ENCODE data around the gene FALEC. TPM values are rescaled to one million over a fixed set of nuclear protein-coding genes. Genes with fewer than 3 reads are reported as not detected.

Gene FALEC
- total RNA-seq, 1 experiment from 2014 or later: 1.0 TPM

GRCh38 chr1:150477733-150478132, 37.8 kb upstream of the FALEC start:
- DNase-seq (ENCODE audit: low read depth, low spot score) (no peak), ATAC-seq (peak; percentile 43; the same call in 1 of the 2 replicates)
- H3K9me3 ChIP-seq (ENCODE audit: control insufficient read depth, insufficient read depth, low read depth, low read length): no peaks in the 10 kb centered on the region
- H3K27ac ChIP-seq (ENCODE audit: low read length): no peak overlapping the region
- H3K4me3 ChIP-seq (ENCODE audit: low read depth in 2 of 2, low read length in 2 of 2): no peak overlapping the region
- TF ChIP-seq POLR2AphosphoS5 (IDR thresholded peaks at IDR 0.05; ENCODE audit: low read depth, low read length): no peak
- TF ChIP-seq, protein P1, sequence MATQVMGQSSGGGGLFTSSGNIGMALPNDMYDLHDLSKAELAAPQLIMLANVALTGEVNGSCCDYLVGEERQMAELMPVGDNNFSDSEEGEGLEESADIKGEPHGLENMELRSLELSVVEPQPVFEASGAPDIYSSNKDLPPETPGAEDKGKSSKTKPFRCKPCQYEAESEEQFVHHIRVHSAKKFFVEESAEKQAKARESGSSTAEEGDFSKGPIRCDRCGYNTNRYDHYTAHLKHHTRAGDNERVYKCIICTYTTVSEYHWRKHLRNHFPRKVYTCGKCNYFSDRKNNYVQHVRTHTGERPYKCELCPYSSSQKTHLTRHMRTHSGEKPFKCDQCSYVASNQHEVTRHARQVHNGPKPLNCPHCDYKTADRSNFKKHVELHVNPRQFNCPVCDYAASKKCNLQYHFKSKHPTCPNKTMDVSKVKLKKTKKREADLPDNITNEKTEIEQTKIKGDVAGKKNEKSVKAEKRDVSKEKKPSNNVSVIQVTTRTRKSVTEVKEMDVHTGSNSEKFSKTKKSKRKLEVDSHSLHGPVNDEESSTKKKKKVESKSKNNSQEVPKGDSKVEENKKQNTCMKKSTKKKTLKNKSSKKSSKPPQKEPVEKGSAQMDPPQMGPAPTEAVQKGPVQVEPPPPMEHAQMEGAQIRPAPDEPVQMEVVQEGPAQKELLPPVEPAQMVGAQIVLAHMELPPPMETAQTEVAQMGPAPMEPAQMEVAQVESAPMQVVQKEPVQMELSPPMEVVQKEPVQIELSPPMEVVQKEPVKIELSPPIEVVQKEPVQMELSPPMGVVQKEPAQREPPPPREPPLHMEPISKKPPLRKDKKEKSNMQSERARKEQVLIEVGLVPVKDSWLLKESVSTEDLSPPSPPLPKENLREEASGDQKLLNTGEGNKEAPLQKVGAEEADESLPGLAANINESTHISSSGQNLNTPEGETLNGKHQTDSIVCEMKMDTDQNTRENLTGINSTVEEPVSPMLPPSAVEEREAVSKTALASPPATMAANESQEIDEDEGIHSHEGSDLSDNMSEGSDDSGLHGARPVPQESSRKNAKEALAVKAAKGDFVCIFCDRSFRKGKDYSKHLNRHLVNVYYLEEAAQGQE (IDR thresholded peaks at IDR 0.05; ENCODE audit: insufficient read depth in 1 of 2, low read depth in 2 of 2, low read length in 1 of 2): no peak
- no peak for TF ChIP-seq SIN3A (IDR thresholded peaks at IDR 0.05; ENCODE audit: borderline replicate concordance, insufficient read depth, low read depth, low read length)
- no peak for TF ChIP-seq CTCF (IDR thresholded peaks at IDR 0.05)
- no peak for TF ChIP-seq TCF7L2 (IDR thresholded peaks at IDR 0.05; ENCODE audit: low read depth, low read length)
- H3K27me3 ChIP-seq (ENCODE audit: control insufficient read depth, insufficient read depth, low read length): no peaks in the 10 kb centered on the region
- in situ Hi-C loops (cut with HindIII; ENCODE audit: low pct_unique_long_range_greater_than_20kb, low sequenced_read_pairs): no loop called here
- H3K4me1 ChIP-seq (ENCODE audit: control insufficient read depth, insufficient read depth, low read length): no peaks in the 10 kb centered on the region
- CTCF ChIA-PET: no interaction called here
- no TSS peak for BruUV-seq (replicated peaks)
- H3K36me3 ChIP-seq (ENCODE audit: control insufficient read depth, insufficient read depth, low read length): no peaks in the 10 kb centered on the region
- intact Hi-C loops (cut with micrococcal nuclease; ENCODE audit: unreplicated experiment): no loop called here
- POLR2A ChIA-PET: no interaction called here

- BruUV-seq (replicated peaks): no TSS peak
- Histone ChIP-seq H3K36me3 (ENCODE audit: control insufficient read depth, insufficient read depth, low read length) (no peaks in the 10 kb centered on the region), H3K4me1 (ENCODE audit: control insufficient read depth, insufficient read depth, low read length) (no peaks in the 10 kb centered on the region), H3K27me3 (ENCODE audit: control insufficient read depth, insufficient read depth, low read length) (no peaks in the 10 kb centered on the region), H3K27ac (ENCODE audit: low read length) (no peak overlapping the region), H3K9me3 (ENCODE audit: control insufficient read depth, insufficient read depth, low read depth, low read length) (no peaks in the 10 kb centered on the region), H3K4me3 (ENCODE audit: low read depth in 2 of 2, low read length in 2 of 2) (no peak overlapping the region)
- POLR2A ChIA-PET: interaction anchor here (0.7 kb wide), 1 partner anchor 85 kb away, joined by 8 read pairs; no protein-coding TSS in a partner anchor
- TF ChIP-seq SIN3A (IDR thresholded peaks at IDR 0.05; ENCODE audit: borderline replicate concordance, insufficient read depth, low read depth, low read length): no peak
- TF ChIP-seq, protein P1 (IDR thresholded peaks at IDR 0.05; ENCODE audit: insufficient read depth in 1 of 2, low read depth in 2 of 2, low read length in 1 of 2): no peak
- intact Hi-C loops (cut with micrococcal nuclease; ENCODE audit: unreplicated experiment): no loop called here
- ATAC-seq: 0 out of 2 replicates have a peak, but pooled peaks have one; percentile 10
- in situ Hi-C loops (cut with HindIII; ENCODE audit: low pct_unique_long_range_greater_than_20kb, low sequenced_read_pairs): no loop called here
- DNase-seq (ENCODE audit: low read depth, low spot score): no peak
- CTCF ChIA-PET: no interaction called here
These were observed 36.2 kb upstream of the FALEC start for GRCh38 chr1:150479370-150479769.
